ENCODE results near the gene TJP1. TPM values are rescaled to one million over a fixed set of nuclear protein-coding genes. Genes with fewer than 3 reads are reported as not detected.

TJP1 gene
- polyA plus RNA-seq, 1 experiment, result 42.5 TPM

- ChIA-PET POLR2A (interaction anchor here (0.6 kb wide), 1 partner anchor 13 kb away, joined by 3 read pairs; no protein-coding TSS in a partner anchor), CTCF (interaction anchor here (1.1 kb wide), 2 partner anchors 17 to 345 kb away, joined by 3 to 4 read pairs; no protein-coding TSS in a partner anchor)
- H3K4me3 ChIP-seq (ENCODE audit: low read depth, low read length), result no peak overlapping the region
- no peak for DNase-seq (ENCODE audit: low read depth)
- peaks cover 10% of the 10 kb centered on the region for H3K36me3 ChIP-seq (ENCODE audit: control insufficient read depth, insufficient read depth, low read length)
- H3K27me3 ChIP-seq (ENCODE audit: control insufficient read depth, insufficient read depth, low read length), result no peaks in the 10 kb centered on the region
- TF ChIP-seq CTCF (IDR thresholded peaks at IDR 0.05; ENCODE audit: insufficient read depth, low read depth, low read length), result no peak
These were observed 98.2 kb downstream of the TJP1 start for GRCh38 chr15:29724026-29724425.

GRCh38 chr15:29713784-29714183 lies 108.5 kb downstream of the TJP1 start:
- DNase-seq (ENCODE audit: low read depth), result no peak
- Histone ChIP-seq H3K36me3 (ENCODE audit: control insufficient read depth, insufficient read depth, low read length) (peaks cover 19% of the 10 kb centered on the region), H3K4me3 (ENCODE audit: low read depth, low read length) (no peak overlapping the region), H3K27me3 (ENCODE audit: control insufficient read depth, insufficient read depth, low read length) (no peaks in the 10 kb centered on the region)
- no peak for TF ChIP-seq CTCF (IDR thresholded peaks at IDR 0.05; ENCODE audit: insufficient read depth, low read depth, low read length)
- ChIA-PET CTCF (interaction anchor here (0.6 to 3.3 kb wide), 3 partner anchors 9 to 361 kb away, joined by 3 to 13 read pairs (median 6); no protein-coding TSS in a partner anchor), POLR2A (interaction anchor here (0.6 kb wide), 1 partner anchor 9 kb away, joined by 3 read pairs; no protein-coding TSS in a partner anchor)

- ChIA-PET CTCF (interaction anchor here (0.6 to 3.3 kb wide), 3 partner anchors 8 to 363 kb away, joined by 3 to 13 read pairs (median 6); no protein-coding TSS in a partner anchor), POLR2A (no interaction called here)
- Histone ChIP-seq H3K27me3 (ENCODE audit: control insufficient read depth, insufficient read depth, low read length) (no peaks in the 10 kb centered on the region), H3K4me3 (ENCODE audit: low read depth, low read length) (no peak overlapping the region), H3K36me3 (ENCODE audit: control insufficient read depth, insufficient read depth, low read length) (peaks cover 11% of the 10 kb centered on the region)
- DNase-seq (ENCODE audit: low read depth), result no peak
- no peak for TF ChIP-seq CTCF (IDR thresholded peaks at IDR 0.05; ENCODE audit: insufficient read depth, low read depth, low read length)
These were observed 110.0 kb downstream of the TJP1 start for GRCh38 chr15:29712149-29712885.

- no peak overlapping the region for H3K4me3 ChIP-seq (ENCODE audit: low read depth, low read length)
- POLR2A ChIA-PET, result interaction anchor here (0.8 kb wide), 1 partner anchor 13 kb away, joined by 3 read pairs; no protein-coding TSS in a partner anchor
- TF ChIP-seq CTCF (IDR thresholded peaks at IDR 0.05; ENCODE audit: insufficient read depth, low read depth, low read length), result no peak
- peaks cover 16% of the 10 kb centered on the region for H3K36me3 ChIP-seq (ENCODE audit: control insufficient read depth, insufficient read depth, low read length)
- DNase-seq (ENCODE audit: low read depth), result no peak
- no peaks in the 10 kb centered on the region for H3K27me3 ChIP-seq (ENCODE audit: control insufficient read depth, insufficient read depth, low read length)
- CTCF ChIA-PET, result interaction anchor here (3.3 kb wide), 1 partner anchor 14 kb away, joined by 13 read pairs; no protein-coding TSS in a partner anchor
These were observed 110.7 kb downstream of the TJP1 start for GRCh38 chr15:29711531-29711930.

- no peak for TF ChIP-seq CTCF (IDR thresholded peaks at IDR 0.05; ENCODE audit: insufficient read depth, low read depth, low read length)
- Histone ChIP-seq H3K4me3 (ENCODE audit: low read depth, low read length) (no peak overlapping the region), H3K27me3 (ENCODE audit: control insufficient read depth, insufficient read depth, low read length) (no peaks in the 10 kb centered on the region), H3K36me3 (ENCODE audit: control insufficient read depth, insufficient read depth, low read length) (peaks cover 15% of the 10 kb centered on the region)
- DNase-seq (ENCODE audit: low read depth), result no peak
- ChIA-PET POLR2A (no interaction called here), CTCF (no interaction called here)
These were observed 113.7 kb downstream of the TJP1 start for GRCh38 chr15:29708519-29708918.
